ENCODE measurements around the gene DMBT1. TPM values are rescaled to one million over a fixed set of nuclear protein-coding genes. Genes with fewer than 3 reads are reported as not detected.

Gene DMBT1
- total RNA-seq, 2 donors from 2014 or later: 0.14 TPM; not detected in 1

- no peak overlapping the region for H3K4me3 ChIP-seq
- no peak for ATAC-seq (ENCODE audit: insufficient number of reproducible peaks, low FRiP score, low read depth)
- no peak for TF ChIP-seq CTCF (IDR thresholded peaks at IDR 0.05)
- no peaks in the 10 kb centered on the region for H3K4me1 ChIP-seq (ENCODE audit: control insufficient read depth in 1 of 2, low read depth in 2 of 2)
- no peak overlapping the region for H3K27ac ChIP-seq
- H3K9me3 ChIP-seq: no peaks in the 10 kb centered on the region
- no peak for DNase-seq (ENCODE audit: low spot score)
- H3K27me3 ChIP-seq (replicated peaks; ENCODE audit: insufficient read depth): no peaks in the 10 kb centered on the region
- no peaks in the 10 kb centered on the region for H3K36me3 ChIP-seq
Observed at GRCh38 chr10:122671355-122671754, 110.8 kb downstream of the DMBT1 start.

DNA sequence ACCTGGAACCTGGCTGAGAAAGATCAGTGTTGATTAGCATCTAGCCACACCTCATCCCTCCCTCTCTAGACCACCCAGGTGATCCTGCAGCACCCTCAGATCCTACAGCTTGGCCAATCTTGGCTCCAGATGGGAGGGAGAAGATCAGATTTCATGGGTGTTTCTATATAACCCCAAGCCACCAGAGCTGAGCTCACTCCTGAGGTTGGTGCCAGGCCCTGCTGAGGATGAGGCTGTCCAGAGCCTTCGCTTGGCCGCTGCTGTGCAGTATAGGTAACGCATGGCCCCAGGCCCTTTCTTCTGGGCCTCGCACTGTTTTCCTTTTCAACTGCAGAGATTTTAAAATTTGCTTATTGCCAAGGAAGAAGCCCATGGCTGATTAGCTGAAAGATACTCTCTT, 112.1 kb downstream of the DMBT1 start:
- Histone ChIP-seq H3K9me3 (no peaks in the 10 kb centered on the region), H3K27me3 (replicated peaks; ENCODE audit: insufficient read depth) (no peaks in the 10 kb centered on the region), H3K36me3 (no peaks in the 10 kb centered on the region), H3K4me1 (ENCODE audit: control insufficient read depth in 1 of 2, low read depth in 2 of 2) (no peaks in the 10 kb centered on the region), H3K27ac (no peak overlapping the region), H3K4me3 (no peak overlapping the region)
- ATAC-seq (ENCODE audit: insufficient number of reproducible peaks, low FRiP score, low read depth) (no peak), DNase-seq (ENCODE audit: low spot score) (no peak)
- no peak for TF ChIP-seq CTCF (IDR thresholded peaks at IDR 0.05)

DNA sequence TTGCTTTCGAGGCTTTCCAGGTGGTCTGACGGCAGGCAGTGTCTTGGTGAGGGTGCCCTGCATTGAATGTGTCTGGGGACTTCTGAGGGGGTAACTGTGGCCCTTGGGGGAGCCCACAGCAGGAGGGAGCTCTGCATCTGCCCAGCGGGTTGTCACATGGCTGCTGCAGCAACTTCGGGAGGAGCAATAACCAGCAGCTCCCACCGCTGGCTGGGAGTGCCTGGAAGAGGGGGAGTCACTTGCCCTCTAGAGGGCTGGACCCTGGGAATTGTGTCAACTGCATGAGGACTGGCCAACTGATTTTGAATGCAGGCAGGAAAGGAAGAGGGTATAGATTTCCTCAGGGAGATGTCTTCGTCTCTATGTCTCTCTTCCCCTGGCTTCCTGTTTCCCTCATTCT, 112.7 kb downstream of the DMBT1 start:
- Histone ChIP-seq H3K27me3 (replicated peaks; ENCODE audit: insufficient read depth) (no peaks in the 10 kb centered on the region), H3K27ac (no peak overlapping the region), H3K4me1 (ENCODE audit: control insufficient read depth in 1 of 2, low read depth in 2 of 2) (no peaks in the 10 kb centered on the region), H3K4me3 (no peak overlapping the region), H3K9me3 (no peaks in the 10 kb centered on the region), H3K36me3 (no peaks in the 10 kb centered on the region)
- TF ChIP-seq CTCF (IDR thresholded peaks at IDR 0.05): no peak
- no peak for ATAC-seq (ENCODE audit: insufficient number of reproducible peaks, low FRiP score, low read depth)
- no peak for DNase-seq (ENCODE audit: low spot score)

GRCh38 chr10:122673731-122674130, 113.2 kb downstream of the DMBT1 start:
- H3K4me3 ChIP-seq: no peak overlapping the region
- DNase-seq (ENCODE audit: low spot score) (no peak), ATAC-seq (ENCODE audit: insufficient number of reproducible peaks, low FRiP score, low read depth) (no peak)
- TF ChIP-seq CTCF (IDR thresholded peaks at IDR 0.05): no peak
- H3K4me1 ChIP-seq (ENCODE audit: control insufficient read depth in 1 of 2, low read depth in 2 of 2): no peaks in the 10 kb centered on the region
- no peaks in the 10 kb centered on the region for H3K36me3 ChIP-seq
- no peaks in the 10 kb centered on the region for H3K27me3 ChIP-seq (replicated peaks; ENCODE audit: insufficient read depth)
- H3K27ac ChIP-seq: no peak overlapping the region
- H3K9me3 ChIP-seq: no peaks in the 10 kb centered on the region

DNA sequence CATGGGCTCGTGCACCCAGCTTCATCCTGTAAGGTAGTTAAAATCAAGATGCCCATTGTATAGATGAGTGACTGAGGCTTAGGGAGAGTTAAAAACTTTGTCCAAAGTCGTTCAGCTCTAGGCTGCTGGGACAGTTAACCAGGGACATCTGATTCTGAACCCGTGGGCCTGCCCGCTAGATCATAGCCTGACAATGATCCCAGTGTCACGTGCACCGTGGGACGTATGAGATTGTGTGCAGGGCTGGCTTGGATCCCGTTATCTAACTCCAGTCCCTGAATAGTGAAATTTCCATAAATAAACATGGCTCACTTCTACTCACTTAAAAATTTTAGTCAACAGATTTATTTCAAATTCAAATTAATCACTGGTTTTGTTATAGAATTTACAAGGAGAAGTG, 114.2 kb downstream of the DMBT1 start:
- H3K27me3 ChIP-seq (replicated peaks; ENCODE audit: insufficient read depth): no peaks in the 10 kb centered on the region
- no peak overlapping the region for H3K4me3 ChIP-seq
- no peak for DNase-seq (ENCODE audit: low spot score)
- no peak for TF ChIP-seq CTCF (IDR thresholded peaks at IDR 0.05)
- H3K4me1 ChIP-seq (ENCODE audit: control insufficient read depth in 1 of 2, low read depth in 2 of 2): no peaks in the 10 kb centered on the region
- H3K9me3 ChIP-seq: no peaks in the 10 kb centered on the region
- ATAC-seq (ENCODE audit: insufficient number of reproducible peaks, low FRiP score, low read depth): no peak
- no peaks in the 10 kb centered on the region for H3K36me3 ChIP-seq
- no peak overlapping the region for H3K27ac ChIP-seq
